SK-N-SH treated with all-trans-retinoic acid at 6 μM for 48 hours (cell line): ENCODE data around the gene GTF2H4.
"Not testable (repeated sequence)": the region's sequence is repeated elsewhere in the genome, so short reads cannot be mapped to it uniquely, and the experiment has no call there.

Experiments
- ARNTL ChIP-seq: fragments of 450-650 bp; formaldehyde crosslinking; IDR thresholded peaks from 2 replicates; pipeline ENCODE4 v1.5.0; 2020; ENCODE audit warnings: low read depth, mild to moderate bottlenecking, moderate library complexity, borderline replicate concordance
- BACH2 ChIP-seq: fragments of 250-450 bp; sonication (Bioruptor Pico); IDR thresholded peaks from 2 replicates; pipeline ENCODE4 v1.9.0; 2021; ENCODE audit warnings: mild to moderate bottlenecking, borderline replicate concordance
- ISL1 ChIP-seq: fragments of 250-450 bp; sonication (Bioruptor Pico); IDR thresholded peaks from 2 replicates; pipeline ENCODE4 v2.1.2; 2022; ENCODE audit warnings: mild to moderate bottlenecking, moderate library complexity
- POU6F1 ChIP-seq: fragments of 250-450 bp; sonication (Bioruptor Pico); IDR thresholded peaks from 2 replicates; pipeline ENCODE4 v1.8.0; 2021; ENCODE audit warnings: low read depth, mild to moderate bottlenecking, moderate library complexity, borderline replicate concordance
- PPARA ChIP-seq: fragments of 250-450 bp; sonication (Bioruptor Pico); IDR thresholded peaks from 2 replicates; pipeline ENCODE4 v1.5.0; 2020; ENCODE audit warnings: mild to moderate bottlenecking, borderline replicate concordance
- TCF4 ChIP-seq: fragments of 250-450 bp; sonication (Bioruptor Pico); IDR thresholded peaks from 2 replicates; pipeline ENCODE4 v1.8.0; 2021; ENCODE audit warnings: mild to moderate bottlenecking, moderate library complexity, borderline replicate concordance
- ZFP30 ChIP-seq: fragments of 450-650 bp; formaldehyde crosslinking; IDR thresholded peaks from 2 replicates; pipeline ENCODE4 v1.5.0; 2022; ENCODE audit warnings: mild to moderate bottlenecking, moderate library complexity
- ZNF70 ChIP-seq: fragments of 450-650 bp; formaldehyde crosslinking; IDR thresholded peaks from 2 replicates; pipeline ENCODE4 v1.5.0; 2020; ENCODE audit warnings: mild to moderate bottlenecking, moderate library complexity
- TF ChIP-seq, protein P1 (sequence below): fragments of 250-450 bp; sonication (Bioruptor Pico); IDR thresholded peaks from 2 replicates; pipeline ENCODE4 v1.8.0; 2020; ENCODE audit warnings: mild to moderate bottlenecking, moderate library complexity, borderline replicate concordance

DNA sequence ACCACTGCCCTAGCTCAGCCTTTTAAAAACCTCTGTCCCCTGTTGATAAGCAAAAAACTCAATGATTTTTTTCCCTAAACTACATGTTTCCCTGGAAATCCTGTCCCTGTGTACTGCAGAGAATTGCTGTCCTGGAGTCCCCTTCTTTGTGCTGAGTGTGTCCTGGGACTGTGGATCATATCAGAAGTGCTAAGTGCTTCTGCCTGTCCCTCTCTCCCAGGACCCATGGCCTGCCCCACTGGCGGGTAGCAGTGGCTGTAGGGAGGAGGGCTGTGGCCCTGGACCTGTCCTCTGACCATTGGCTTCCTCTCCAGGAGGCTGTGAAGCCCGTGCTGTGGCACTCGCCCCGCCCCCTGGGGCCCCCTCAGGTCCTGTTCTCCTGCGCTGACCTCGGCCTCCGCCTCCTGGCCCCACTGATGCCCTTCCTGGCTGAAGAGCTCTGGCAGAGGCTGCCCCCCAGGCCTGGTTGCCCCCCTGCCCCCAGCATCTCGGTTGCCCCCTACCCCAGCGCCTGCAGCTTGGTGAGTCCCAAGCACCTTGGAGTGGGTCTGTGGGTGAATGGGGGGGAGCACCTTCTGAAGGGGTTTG lies 16.1 kb downstream of the GTF2H4 start:
- not testable (repeated sequence) for TF ChIP-seq ARNTL (CRISPR knock-in tag); TCF4 (CRISPR knock-in tag); BACH2 (CRISPR knock-in tag); ZNF70 (CRISPR knock-in tag); ZFP30 (CRISPR knock-in tag); POU6F1; PPARA (CRISPR knock-in tag); ISL1 (CRISPR knock-in tag)
- TF ChIP-seq, protein P1, sequence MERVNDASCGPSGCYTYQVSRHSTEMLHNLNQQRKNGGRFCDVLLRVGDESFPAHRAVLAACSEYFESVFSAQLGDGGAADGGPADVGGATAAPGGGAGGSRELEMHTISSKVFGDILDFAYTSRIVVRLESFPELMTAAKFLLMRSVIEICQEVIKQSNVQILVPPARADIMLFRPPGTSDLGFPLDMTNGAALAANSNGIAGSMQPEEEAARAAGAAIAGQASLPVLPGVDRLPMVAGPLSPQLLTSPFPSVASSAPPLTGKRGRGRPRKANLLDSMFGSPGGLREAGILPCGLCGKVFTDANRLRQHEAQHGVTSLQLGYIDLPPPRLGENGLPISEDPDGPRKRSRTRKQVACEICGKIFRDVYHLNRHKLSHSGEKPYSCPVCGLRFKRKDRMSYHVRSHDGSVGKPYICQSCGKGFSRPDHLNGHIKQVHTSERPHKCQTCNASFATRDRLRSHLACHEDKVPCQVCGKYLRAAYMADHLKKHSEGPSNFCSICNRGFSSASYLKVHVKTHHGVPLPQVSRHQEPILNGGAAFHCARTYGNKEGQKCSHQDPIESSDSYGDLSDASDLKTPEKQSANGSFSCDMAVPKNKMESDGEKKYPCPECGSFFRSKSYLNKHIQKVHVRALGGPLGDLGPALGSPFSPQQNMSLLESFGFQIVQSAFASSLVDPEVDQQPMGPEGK (CRISPR knock-in tag): not testable (repeated sequence)
